Measurements from ENCODE around the gene PLD2. TPM values are rescaled to one million over a fixed set of nuclear protein-coding genes. Genes with fewer than 3 reads are reported as not detected.
"Not testable (repeated sequence)": the region's sequence is repeated elsewhere in the genome, so short reads cannot be mapped to it uniquely, and the experiment has no call there.

The PLD2 gene
- total RNA-seq, 1 donor from 2014 or later: 32.1 TPM

DNA sequence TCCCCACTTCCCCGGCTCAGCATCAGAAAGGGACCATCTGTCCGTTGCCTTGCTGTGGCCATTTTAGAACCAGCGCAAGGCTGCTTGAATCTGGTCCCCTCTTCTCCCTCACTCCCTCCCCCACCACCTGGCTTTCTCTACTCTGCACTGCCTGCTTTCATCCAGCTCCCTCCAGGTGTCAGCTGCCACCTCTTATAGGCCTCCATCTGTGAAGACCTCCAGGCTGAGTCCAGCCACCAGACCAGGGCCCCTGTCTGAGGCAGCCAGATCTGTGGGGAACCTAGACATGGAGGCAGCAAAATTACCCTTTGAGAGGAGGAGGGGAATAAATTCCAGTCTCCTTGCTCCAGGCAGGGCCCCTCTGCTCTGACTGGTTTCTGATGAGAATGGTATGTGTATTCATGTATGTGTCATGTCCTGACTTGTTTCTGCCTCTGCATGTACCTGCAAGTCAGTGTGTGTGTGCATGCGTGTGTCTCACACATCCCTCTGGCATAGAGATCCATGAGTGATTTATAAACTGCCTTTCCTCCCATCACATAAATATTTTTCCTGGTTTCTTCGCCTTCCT is 47.2 kb downstream of the PLD2 start:
- H3K4me3 Mint-ChIP-seq (ENCODE audit: unreplicated experiment): no peak overlapping the region
- H3K4me1 Mint-ChIP-seq (ENCODE audit: low read depth): peaks cover 68% of the 10 kb centered on the region
- no peak for DNase-seq (ENCODE audit: low spot score)

DNA sequence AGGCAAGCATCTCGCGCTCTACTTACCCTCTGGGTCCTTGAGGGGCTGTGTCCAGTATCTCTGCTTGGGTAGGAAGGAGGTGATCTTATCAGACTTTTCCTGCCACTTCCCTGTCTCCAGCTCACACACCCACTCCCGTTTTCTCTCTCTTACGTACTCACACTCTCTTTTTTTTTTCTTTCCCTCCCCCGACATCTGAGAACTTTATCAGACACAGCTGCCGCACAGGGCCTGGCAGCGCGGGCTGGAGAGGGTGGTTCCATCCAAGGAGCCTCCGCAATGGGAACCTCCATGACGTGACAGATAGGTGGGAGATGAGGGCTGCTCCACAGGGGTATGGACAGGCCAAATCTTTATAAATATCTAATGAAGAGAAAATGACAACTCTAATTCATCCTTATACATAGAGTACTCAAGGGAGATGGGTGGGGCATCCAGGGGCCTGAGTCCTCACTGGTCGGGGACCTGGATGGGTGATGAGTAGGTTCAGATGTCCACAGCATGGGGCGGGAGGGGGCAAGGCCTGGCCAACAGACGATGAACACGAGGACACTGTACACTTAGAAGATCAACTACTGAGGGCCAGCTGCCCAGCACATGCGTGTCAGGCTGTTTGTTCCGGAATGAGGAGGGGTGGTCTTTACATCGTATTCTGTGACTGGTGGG is 49.5 kb downstream of the PLD2 start:
- Mint-ChIP-seq H3K27ac (ENCODE audit: unreplicated experiment) (no peak overlapping the region), H3K4me1 (ENCODE audit: low read depth) (peaks cover 54% of the 10 kb centered on the region), H3K9me3 (ENCODE audit: low read depth) (no peaks in the 10 kb centered on the region), H3K27me3 (ENCODE audit: low read depth) (no peaks in the 10 kb centered on the region), H3K4me3 (ENCODE audit: unreplicated experiment) (no peak overlapping the region), H3K36me3 (ENCODE audit: low read depth) (peaks cover 7% of the 10 kb centered on the region)
- TF ChIP-seq, protein P1, sequence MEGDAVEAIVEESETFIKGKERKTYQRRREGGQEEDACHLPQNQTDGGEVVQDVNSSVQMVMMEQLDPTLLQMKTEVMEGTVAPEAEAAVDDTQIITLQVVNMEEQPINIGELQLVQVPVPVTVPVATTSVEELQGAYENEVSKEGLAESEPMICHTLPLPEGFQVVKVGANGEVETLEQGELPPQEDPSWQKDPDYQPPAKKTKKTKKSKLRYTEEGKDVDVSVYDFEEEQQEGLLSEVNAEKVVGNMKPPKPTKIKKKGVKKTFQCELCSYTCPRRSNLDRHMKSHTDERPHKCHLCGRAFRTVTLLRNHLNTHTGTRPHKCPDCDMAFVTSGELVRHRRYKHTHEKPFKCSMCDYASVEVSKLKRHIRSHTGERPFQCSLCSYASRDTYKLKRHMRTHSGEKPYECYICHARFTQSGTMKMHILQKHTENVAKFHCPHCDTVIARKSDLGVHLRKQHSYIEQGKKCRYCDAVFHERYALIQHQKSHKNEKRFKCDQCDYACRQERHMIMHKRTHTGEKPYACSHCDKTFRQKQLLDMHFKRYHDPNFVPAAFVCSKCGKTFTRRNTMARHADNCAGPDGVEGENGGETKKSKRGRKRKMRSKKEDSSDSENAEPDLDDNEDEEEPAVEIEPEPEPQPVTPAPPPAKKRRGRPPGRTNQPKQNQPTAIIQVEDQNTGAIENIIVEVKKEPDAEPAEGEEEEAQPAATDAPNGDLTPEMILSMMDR (IDR thresholded peaks at IDR 0.05): no peak
- DNase-seq (ENCODE audit: low spot score): no peak

More for the DNA sequence above, 47.2 kb downstream of the PLD2 start:
- Mint-ChIP-seq H3K27ac (ENCODE audit: unreplicated experiment) (peak overlapping the region; percentile 62), H3K36me3 (ENCODE audit: low read depth) (peaks cover 7% of the 10 kb centered on the region), H3K27me3 (ENCODE audit: low read depth) (no peaks in the 10 kb centered on the region), H3K9me3 (ENCODE audit: low read depth) (no peaks in the 10 kb centered on the region)
- TF ChIP-seq, protein P1 (IDR thresholded peaks at IDR 0.05): no peak

DNA sequence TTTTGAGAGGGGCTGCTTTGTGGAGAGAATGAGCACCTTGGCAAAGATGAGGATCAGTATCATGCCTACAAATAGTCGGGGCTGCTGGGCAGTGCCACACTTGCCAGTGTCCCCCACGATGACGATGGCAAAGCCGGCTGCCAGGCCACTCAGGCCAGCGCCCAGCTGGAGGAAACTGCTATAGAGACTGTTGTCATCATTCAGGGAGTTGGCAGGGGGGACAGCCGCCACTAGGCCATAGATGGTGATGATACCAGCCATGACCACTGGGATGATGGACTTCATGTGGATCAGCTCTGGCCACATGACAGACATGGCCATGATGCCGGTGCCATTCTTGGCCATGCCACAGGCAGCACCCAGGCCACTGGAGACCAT is 50.0 kb downstream of the PLD2 start:
- no peaks in the 10 kb centered on the region for H3K9me3 Mint-ChIP-seq (ENCODE audit: low read depth)
- no peak overlapping the region for H3K4me3 Mint-ChIP-seq (ENCODE audit: unreplicated experiment)
- H3K36me3 Mint-ChIP-seq (ENCODE audit: low read depth): peaks cover 8% of the 10 kb centered on the region
- no peaks in the 10 kb centered on the region for H3K27me3 Mint-ChIP-seq (ENCODE audit: low read depth)
- no peak overlapping the region for H3K27ac Mint-ChIP-seq (ENCODE audit: unreplicated experiment)
- TF ChIP-seq, protein P1 (IDR thresholded peaks at IDR 0.05): no peak
- no peak for DNase-seq (ENCODE audit: low spot score)
- H3K4me1 Mint-ChIP-seq (ENCODE audit: low read depth): peaks cover 51% of the 10 kb centered on the region

DNA sequence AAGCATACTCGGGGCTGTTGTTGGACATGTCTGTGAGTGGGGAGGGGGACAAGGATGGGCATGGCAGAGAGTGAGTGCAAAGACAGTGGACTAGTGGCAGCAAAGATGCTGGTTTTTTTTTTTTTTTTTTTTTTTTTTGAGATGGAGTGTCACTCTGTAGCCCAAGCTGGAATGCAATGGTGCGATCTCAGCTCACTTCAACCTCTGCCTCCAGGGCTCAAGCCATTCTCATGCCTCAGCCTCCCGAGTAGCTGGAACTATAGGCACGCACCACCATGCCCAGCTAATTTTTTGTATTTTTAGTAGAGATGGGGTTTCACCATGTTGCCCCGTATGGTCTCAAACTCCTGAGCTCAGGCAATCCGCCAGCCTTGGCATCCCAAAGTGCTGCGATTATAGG is 50.4 kb downstream of the PLD2 start:
- H3K36me3 Mint-ChIP-seq (ENCODE audit: low read depth); H3K4me3 Mint-ChIP-seq (ENCODE audit: unreplicated experiment); H3K27ac Mint-ChIP-seq (ENCODE audit: unreplicated experiment); H3K9me3 Mint-ChIP-seq (ENCODE audit: low read depth); H3K27me3 Mint-ChIP-seq (ENCODE audit: low read depth); DNase-seq (ENCODE audit: low spot score): not testable (repeated sequence)
- peaks cover 46% of the 10 kb centered on the region for H3K4me1 Mint-ChIP-seq (ENCODE audit: low read depth)

DNA sequence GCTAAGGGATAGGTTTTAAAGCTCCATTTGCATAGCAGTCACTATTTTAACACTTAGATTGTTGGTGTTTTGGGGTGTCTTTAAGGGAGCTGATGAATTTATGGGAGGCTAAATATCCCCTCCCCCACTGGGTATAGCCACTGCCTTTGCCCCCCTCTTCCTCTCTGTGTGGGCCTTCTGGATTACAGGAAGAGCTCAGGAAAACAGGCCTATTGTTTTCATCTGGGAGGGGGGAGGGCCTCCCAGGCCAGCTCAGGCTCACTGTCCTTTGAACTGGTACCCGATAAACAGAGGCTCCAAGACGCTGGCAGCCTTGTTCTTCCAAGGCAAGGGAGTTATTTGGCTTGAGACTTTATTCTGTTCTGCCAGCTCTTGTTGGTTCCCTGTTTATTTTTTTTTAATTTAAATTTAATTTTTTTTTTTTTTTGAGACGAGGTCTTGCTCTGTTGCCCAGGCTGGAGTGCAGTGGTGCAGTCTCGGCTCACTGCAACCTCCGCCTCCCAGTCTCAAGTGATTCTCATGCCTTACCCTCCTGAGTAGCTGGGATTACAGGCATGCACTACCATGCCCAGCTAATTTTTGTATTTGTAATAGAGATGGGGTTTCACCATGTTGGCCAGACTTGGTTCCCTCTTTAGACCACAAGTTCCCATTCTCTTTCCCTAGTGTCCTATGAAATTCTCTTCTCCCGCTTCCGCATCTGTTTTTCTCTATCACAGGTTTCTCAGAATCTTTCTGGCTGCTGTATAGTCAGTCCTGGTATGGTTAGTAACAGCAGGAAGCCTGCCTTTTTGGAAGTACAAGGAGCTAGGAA is 51.3 kb downstream of the PLD2 start:
- peaks cover 44% of the 10 kb centered on the region for H3K4me1 Mint-ChIP-seq (ENCODE audit: low read depth)
- TF ChIP-seq, protein P1 (IDR thresholded peaks at IDR 0.05): no peak
- H3K9me3 Mint-ChIP-seq (ENCODE audit: low read depth): no peaks in the 10 kb centered on the region
- no peak overlapping the region for H3K4me3 Mint-ChIP-seq (ENCODE audit: unreplicated experiment)
- DNase-seq (ENCODE audit: low spot score): no peak
- H3K36me3 Mint-ChIP-seq (ENCODE audit: low read depth): peaks cover 8% of the 10 kb centered on the region
- H3K27me3 Mint-ChIP-seq (ENCODE audit: low read depth): no peaks in the 10 kb centered on the region
- H3K27ac Mint-ChIP-seq (ENCODE audit: unreplicated experiment): peak overlapping the region; percentile 80
